ENCODE results near the gene LY6G6F. TPM values are rescaled to one million over a fixed set of nuclear protein-coding genes. Genes with fewer than 3 reads are reported as not detected.

The LY6G6F gene
- total RNA-seq, 4 donors from 2014 or later = not detected

DNA sequence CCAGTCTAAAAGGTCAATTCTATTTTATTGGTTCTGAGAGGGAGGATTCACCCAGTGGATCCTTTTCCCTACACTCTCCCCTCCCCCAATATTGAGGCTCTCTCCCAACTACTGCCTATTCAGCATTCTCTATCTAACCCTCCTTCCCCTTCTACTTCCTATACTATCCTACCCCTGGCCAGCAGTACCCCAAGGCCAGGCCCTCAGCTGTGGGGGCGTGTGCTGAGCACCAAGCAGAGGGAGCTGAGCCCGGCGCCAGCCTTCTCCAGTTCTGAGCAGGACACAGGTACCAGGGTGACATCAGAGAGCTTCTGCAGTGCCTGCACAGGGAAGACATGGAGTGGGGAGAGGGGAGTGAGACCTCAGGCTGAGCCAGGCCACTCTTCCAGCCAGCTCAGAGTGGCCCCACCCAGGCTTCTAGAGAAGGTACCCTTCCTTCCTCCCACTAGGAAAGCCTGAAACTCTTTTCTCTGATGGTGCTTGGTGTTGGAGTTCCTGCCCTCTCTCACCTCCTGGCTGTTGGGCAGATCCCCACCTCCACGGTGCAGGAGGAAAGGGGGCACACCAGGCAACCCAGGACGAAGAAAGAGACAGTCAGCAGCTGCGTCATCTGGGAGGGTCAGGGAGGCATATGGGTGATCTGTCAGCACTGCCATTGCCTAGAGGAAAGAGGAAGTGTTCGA lies 20.5 kb downstream of the LY6G6F start:
- Histone ChIP-seq H3K27me3 (peaks cover 0 to 3% (median 0%) of the 10 kb centered on the region in 3 donors), H3K4me3 (no peak overlapping the region), H3K4me1 (peaks cover 7 to 8% of the 10 kb centered on the region in 2 donors), H3K36me3 (no peaks in the 10 kb centered on the region), H3K27ac (peak overlapping the region in 1 of 4 donors; percentile 88), H3K9me3 (no peaks in the 10 kb centered on the region)
- intact Hi-C loops (cut with DNase I; ENCODE audit: low total_unique reads) (no loop called here), in situ Hi-C loops (cut with MboI; ENCODE audit: low sequenced_read_pairs in 4 of 4) (no loop called here)
- ATAC-seq (no peak), DNase-seq (no peak)
- no peak for TF ChIP-seq CTCF (IDR thresholded peaks at IDR 0.05 in 4 of 5, conservative IDR thresholded peaks at IDR 0.05 in 1 of 5)
- no peak for TF ChIP-seq POLR2A (IDR thresholded peaks at IDR 0.05)

DNA sequence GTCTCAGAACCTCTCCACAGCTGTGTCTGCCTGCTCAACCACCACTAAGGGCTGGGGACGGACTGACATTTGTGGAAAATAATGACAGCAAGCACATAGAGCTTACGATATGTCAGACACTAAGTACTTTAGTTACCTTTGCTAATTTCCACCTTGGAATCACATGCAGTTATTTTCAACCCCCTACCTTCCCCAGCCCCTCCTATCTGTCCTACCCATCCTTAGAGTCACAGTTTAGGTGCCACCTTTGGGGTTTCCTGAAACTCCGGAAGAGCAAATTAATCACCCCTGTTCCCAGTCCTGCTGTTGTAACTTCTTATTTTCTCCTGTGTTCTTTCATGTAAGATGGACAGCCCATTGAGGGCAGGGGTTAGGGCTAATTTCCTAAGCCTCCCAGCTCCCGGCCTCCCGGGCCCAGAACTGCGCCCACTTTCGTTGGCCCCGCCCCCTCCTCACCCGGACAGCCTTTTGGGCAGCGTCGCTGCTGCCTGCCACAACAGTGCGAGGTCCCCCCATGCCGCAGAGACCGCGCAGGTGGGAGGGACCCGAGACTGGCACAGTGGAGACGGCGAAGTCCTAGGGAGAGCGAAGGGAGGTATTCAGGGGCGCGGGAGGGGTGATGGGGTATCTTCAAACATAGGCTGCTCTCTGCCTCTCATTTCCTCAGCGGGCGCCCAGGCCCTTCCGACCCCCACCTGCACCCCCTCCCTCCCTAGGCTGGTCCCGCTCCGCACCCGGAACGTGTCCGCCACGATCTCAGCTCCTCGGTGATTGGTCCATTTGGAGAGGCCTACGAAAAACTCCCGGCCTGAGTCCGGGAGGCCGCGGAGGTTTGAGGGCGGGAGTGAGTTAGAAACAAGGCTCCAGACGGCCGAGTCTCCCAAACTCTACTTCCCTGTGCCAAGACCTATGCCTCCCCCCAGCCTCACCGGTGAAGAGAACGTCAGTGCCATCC lies 21.3 kb downstream of the LY6G6F start:
- ATAC-seq (no peak), DNase-seq (no peak)
- Histone ChIP-seq H3K27ac (peak overlapping the region; percentile 78 to 92 (median 88)), H3K27me3 (peaks cover 0 to 3% (median 0%) of the 10 kb centered on the region in 3 donors), H3K9me3 (no peaks in the 10 kb centered on the region), H3K4me1 (peaks cover 7 to 8% of the 10 kb centered on the region in 2 donors), H3K36me3 (peaks cover 0 to 7% of the 10 kb centered on the region in 2 donors), H3K4me3 (peak overlapping the region; percentile 62 to 95 (median 85))
- TF ChIP-seq CTCF (IDR thresholded peaks at IDR 0.05 in 4 of 5, conservative IDR thresholded peaks at IDR 0.05 in 1 of 5) = no peak
- intact Hi-C loops (cut with DNase I; ENCODE audit: low total_unique reads) (no loop called here), in situ Hi-C loops (cut with MboI; ENCODE audit: low sequenced_read_pairs in 4 of 4) (no loop called here)

DNA sequence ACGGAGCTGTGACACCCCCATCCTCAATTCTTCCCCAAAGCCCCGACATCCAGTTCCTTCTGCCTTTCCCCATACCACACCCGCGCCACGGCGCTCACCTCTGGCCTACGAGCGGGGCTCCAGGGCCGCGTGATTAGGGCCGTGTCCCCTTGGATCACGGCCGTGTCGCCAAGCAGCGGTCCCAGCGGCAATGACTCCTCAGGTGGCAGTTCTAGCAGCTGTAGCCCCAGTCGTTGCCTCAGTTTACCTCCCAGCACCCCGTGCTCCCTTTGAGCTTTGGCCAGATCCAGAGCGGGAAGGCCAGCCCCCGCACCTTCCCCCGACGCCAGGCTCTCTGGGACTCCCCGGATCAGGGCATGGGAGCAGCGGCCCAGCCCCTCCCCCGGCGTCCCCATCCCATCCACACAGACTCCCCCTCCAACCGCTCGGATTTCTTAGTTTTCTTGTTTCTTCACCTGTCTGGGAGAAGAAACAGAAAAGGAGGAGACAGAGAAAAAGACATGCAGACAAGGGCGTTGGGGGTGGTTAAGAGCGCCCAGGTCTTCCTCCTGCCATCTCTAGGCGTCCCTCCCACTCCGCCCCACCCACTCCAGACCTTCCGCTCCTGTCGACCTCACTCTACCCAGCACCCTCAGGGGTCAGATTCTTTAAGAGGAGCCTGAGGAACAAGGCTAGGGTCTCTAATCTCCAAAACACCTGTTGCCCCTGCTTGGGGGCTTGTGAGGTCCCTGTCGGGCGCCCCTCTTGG lies 22.3 kb downstream of the LY6G6F start, which contains the start of gene DDAH2:
DDAH2 (minus strand) TSS at position 533 of the 748 bp plus-strand sequence; CDS start at position 395, 138 bp downstream.
- Histone ChIP-seq H3K36me3 (peaks cover 0 to 15% of the 10 kb centered on the region in 2 donors), H3K4me3 (peak within 1 kb of the TSS; percentile 62 to 95 (median 85)), H3K27me3 (peaks cover 0 to 3% (median 0%) of the 10 kb centered on the region in 3 donors), H3K9me3 (no peaks in the 10 kb centered on the region), H3K4me1 (peaks cover 7 to 8% of the 10 kb centered on the region in 2 donors), H3K27ac (peak within 1 kb of the TSS; percentile 78 to 92 (median 88))
- DNase-seq = no peak
- intact Hi-C loops (cut with DNase I; ENCODE audit: low total_unique reads) = loop anchor here (1.0 kb wide), 1 partner anchor 26 kb away; the partner anchor contains the start of gene ABHD16A
- TF ChIP-seq POLR2A (IDR thresholded peaks at IDR 0.05) (no peak), CTCF (IDR thresholded peaks at IDR 0.05 in 4 of 5, conservative IDR thresholded peaks at IDR 0.05 in 1 of 5) (peak in 1 of 5 experiments; percentile 58)
- ATAC-seq = peak; percentile 27 to 49
- in situ Hi-C loops (cut with MboI; ENCODE audit: low sequenced_read_pairs in 4 of 4) = no loop called here

DNA sequence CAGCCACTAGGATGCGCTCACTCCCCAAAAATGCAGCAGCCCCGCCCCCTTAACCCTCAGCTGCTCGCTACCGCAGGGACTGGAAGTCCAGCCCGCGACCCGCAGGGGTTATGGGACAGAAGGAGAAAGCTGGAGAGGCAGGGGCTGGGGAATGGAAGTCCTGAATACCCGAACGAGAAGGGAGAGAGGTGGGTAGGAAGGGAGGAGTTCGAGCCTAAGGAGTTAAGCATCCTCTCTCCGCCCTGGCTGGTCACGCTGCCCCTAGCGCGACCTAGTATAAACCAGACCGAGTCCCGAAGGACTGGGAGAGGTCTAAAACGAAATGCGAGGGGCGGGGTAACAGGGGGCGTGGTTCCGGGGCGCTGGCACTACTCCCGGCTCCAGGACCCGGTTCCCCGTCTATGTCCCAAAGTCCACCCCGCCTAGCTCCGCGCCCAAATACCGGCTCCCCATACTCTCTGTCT lies 22.9 kb downstream of the LY6G6F start:
- peaks cover 0 to 15% of the 10 kb centered on the region in 2 donors for H3K36me3 ChIP-seq
- peaks cover 9 to 11% of the 10 kb centered on the region in 2 donors for H3K4me1 ChIP-seq
- peaks cover 0 to 3% (median 0%) of the 10 kb centered on the region in 3 donors for H3K27me3 ChIP-seq
- intact Hi-C loops (cut with DNase I; ENCODE audit: low total_unique reads) = loop anchor here (1.0 kb wide), 1 partner anchor 26 kb away; the partner anchor contains the start of gene ABHD16A
- peak overlapping the region; percentile 78 to 92 (median 88) for H3K27ac ChIP-seq
- TF ChIP-seq CTCF (IDR thresholded peaks at IDR 0.05 in 4 of 5, conservative IDR thresholded peaks at IDR 0.05 in 1 of 5) (peak in 4 of 5 experiments; percentile 20 to 64 (median 42)), POLR2A (IDR thresholded peaks at IDR 0.05) (peak in 1 of 2 donors; percentile 16)
- DNase-seq (peak; percentile 71 to 84), ATAC-seq (peak; percentile 75 to 83)
- in situ Hi-C loops (cut with MboI; ENCODE audit: low sequenced_read_pairs in 4 of 4) = no loop called here
- no peaks in the 10 kb centered on the region for H3K9me3 ChIP-seq
- H3K4me3 ChIP-seq = peak overlapping the region; percentile 62 to 95 (median 85)

All from gastrocnemius medialis (tissue), 4 donors.